ENCODE results near the gene GCSH. TPM values are rescaled to one million over a fixed set of nuclear protein-coding genes. Genes with fewer than 3 reads are reported as not detected.

GCSH gene
- total and polyA plus RNA-seq, 2 of the 13 experiments (the other 11 are each of a cell fraction or from before 2014, with no cell fraction given) = 35.9 to 103 TPM

DNA sequence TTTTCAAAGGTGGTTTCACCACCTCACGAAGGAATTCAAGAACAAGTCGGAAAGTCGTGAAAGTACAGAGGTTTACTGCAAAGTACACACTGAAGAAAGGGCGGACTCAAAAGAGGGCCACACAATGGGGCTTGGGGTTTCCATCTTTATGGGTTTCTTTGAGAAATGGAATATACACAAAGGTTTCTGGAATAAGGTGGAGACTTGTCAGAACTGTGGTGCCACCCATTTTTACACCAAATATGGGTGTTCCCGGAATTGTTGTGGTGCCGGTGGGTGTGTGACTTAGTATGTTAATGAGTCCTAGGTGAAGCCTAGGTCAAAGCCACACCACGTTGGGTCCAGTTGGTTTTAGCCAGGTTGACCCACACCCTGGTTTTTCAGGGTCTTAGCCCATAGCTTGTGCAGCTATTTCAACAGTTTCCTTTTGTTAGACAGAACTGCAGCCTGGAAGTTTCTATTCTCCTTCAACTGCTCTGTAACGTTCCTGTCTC lies 567 bp upstream of the GCSH start (continued):
- TF ChIP-seq, protein P1, sequence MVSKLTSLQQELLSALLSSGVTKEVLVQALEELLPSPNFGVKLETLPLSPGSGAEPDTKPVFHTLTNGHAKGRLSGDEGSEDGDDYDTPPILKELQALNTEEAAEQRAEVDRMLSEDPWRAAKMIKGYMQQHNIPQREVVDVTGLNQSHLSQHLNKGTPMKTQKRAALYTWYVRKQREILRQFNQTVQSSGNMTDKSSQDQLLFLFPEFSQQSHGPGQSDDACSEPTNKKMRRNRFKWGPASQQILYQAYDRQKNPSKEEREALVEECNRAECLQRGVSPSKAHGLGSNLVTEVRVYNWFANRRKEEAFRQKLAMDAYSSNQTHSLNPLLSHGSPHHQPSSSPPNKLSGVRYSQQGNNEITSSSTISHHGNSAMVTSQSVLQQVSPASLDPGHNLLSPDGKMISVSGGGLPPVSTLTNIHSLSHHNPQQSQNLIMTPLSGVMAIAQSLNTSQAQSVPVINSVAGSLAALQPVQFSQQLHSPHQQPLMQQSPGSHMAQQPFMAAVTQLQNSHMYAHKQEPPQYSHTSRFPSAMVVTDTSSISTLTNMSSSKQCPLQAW (CRISPR knock-in tag; IDR thresholded peaks at IDR 0.05) = no peak
- TF ChIP-seq ARNTL (CRISPR knock-in tag; IDR thresholded peaks at IDR 0.05) = 0 out of 2 replicates have a peak, but pooled peaks have one; percentile 6
- TF ChIP-seq ZNF24 (IDR thresholded peaks at IDR 0.05) = peak; percentile 22; the same call in 1 of the 2 replicates
- TF ChIP-seq, protein P2, sequence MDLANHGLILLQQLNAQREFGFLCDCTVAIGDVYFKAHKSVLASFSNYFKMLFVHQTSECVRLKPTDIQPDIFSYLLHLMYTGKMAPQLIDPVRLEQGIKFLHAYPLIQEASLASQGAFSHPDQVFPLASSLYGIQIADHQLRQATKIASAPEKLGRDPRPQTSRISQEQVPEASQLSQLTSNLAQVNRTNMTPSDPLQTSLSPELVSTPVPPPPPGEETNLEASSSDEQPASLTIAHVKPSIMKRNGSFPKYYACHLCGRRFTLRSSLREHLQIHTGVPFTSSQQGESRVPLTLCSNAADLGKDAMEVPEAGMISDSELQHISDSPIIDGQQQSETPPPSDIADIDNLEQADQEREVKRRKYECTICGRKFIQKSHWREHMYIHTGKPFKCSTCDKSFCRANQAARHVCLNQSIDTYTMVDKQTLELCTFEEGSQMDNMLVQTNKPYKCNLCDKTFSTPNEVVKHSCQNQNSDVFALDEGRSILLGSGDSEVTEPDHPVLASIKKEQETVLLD (CRISPR knock-in tag; IDR thresholded peaks at IDR 0.05; ENCODE audit: low read depth) = no peak
- TF ChIP-seq ELF1 (CRISPR knock-in tag; IDR thresholded peaks at IDR 0.05) = no peak
- TF ChIP-seq IRX3 (CRISPR knock-in tag; IDR thresholded peaks at IDR 0.05; ENCODE audit: borderline replicate concordance, low read depth) = no peak
- TF ChIP-seq, protein P3, sequence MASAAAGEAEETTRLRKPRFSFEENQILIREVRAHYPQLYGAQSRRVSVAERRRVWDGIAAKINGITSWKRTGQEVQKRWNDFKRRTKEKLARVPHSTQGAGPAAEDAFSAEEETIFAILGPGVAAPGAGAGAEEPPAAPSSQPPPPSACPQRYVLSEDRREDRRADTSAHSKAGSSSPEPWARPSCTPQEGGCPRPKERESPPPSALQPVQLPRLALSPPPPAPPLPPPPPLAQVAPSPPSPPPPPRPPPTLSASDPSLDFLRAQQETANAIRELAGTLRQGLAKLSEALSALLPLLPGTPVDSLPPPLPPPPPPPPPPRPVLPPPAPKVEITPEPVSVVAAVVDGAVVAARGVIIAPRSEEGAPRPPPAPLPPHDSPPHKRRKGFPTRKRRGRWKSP (CRISPR knock-in tag; IDR thresholded peaks at IDR 0.05) = no peak
- TF ChIP-seq, protein P4, sequence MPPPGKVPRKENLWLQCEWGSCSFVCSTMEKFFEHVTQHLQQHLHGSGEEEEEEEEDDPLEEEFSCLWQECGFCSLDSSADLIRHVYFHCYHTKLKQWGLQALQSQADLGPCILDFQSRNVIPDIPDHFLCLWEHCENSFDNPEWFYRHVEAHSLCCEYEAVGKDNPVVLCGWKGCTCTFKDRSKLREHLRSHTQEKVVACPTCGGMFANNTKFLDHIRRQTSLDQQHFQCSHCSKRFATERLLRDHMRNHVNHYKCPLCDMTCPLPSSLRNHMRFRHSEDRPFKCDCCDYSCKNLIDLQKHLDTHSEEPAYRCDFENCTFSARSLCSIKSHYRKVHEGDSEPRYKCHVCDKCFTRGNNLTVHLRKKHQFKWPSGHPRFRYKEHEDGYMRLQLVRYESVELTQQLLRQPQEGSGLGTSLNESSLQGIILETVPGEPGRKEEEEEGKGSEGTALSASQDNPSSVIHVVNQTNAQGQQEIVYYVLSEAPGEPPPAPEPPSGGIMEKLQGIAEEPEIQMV (CRISPR knock-in tag; IDR thresholded peaks at IDR 0.05; ENCODE audit: low read depth) = peak; percentile 91
- 0 out of 2 replicates have a peak, but pooled peaks have one; percentile 41 for TF ChIP-seq ZNF678 (CRISPR knock-in tag; IDR thresholded peaks at IDR 0.05)
- TF ChIP-seq ZNF101 (CRISPR knock-in tag; IDR thresholded peaks at IDR 0.05; ENCODE audit: borderline replicate concordance, low read depth) = 0 out of 2 replicates have a peak, but pooled peaks have one; percentile 33
- TF ChIP-seq MLLT10 (CRISPR knock-in tag; IDR thresholded peaks at IDR 0.05) = no peak
- TF ChIP-seq RARG (CRISPR knock-in tag; IDR thresholded peaks at IDR 0.05; ENCODE audit: low read depth) = peak; percentile 20; the same call in 1 of the 2 replicates
- no peak for TF ChIP-seq ZBTB26 (CRISPR knock-in tag; IDR thresholded peaks at IDR 0.05; ENCODE audit: borderline replicate concordance)
- no peak; the same call in 1 of the 2 replicates for TF ChIP-seq ZGPAT (CRISPR knock-in tag; IDR thresholded peaks at IDR 0.05)
- TF ChIP-seq DRAP1 (CRISPR knock-in tag; IDR thresholded peaks at IDR 0.05) = no peak
- no peak for TF ChIP-seq ZNF160 (CRISPR knock-in tag; IDR thresholded peaks at IDR 0.05)
- TF ChIP-seq ZNF644 (CRISPR knock-in tag; IDR thresholded peaks at IDR 0.05; ENCODE audit: low read depth) = peak; percentile 88; the same call in 1 of the 2 replicates
- no peak for TF ChIP-seq PITX1 (CRISPR knock-in tag; IDR thresholded peaks at IDR 0.05)
- 0 out of 2 replicates have a peak, but pooled peaks have one; percentile 2 for TF ChIP-seq ZNF430 (CRISPR knock-in tag; IDR thresholded peaks at IDR 0.05)
- no peak for TF ChIP-seq ZNF251 (CRISPR knock-in tag; IDR thresholded peaks at IDR 0.05)
- no peak for TF ChIP-seq SP140L (CRISPR knock-in tag; IDR thresholded peaks at IDR 0.05; ENCODE audit: borderline replicate concordance)
